Stimulated activated CD8-positive, alpha-beta memory T cell treated with anti-CD3 and anti-CD28 coated beads, Interleukin-7, amount 100 ng/mL, for 4 hours (primary cell): ENCODE measurements around the gene DNAAF1.
"Not testable (repeated sequence)": the region's sequence is repeated elsewhere in the genome, so short reads cannot be mapped to it uniquely, and the experiment has no call there.

ENCODE experiments used
- DNase-seq, 2 donors: peaks; one replicate each; pipeline ENCODE4 v3.0.0-alpha.2; 2020; ENCODE audit warnings: low read depth in 2 of 2

DNAAF1 gene

GRCh38 chr16:84144859-84145639 is at the start of gene DNAAF1, which contains the start of gene HSDL1:
Gene DNAAF1, plus strand, starts transcription at chr16:84145308. Its CDS starts 133 bp downstream, at chr16:84145441.
Gene HSDL1, minus strand, starts transcription at chr16:84145177. Its CDS starts 13,856 bp downstream, at chr16:84131321.
- peak; percentile 83 to 90 for DNase-seq

DNA sequence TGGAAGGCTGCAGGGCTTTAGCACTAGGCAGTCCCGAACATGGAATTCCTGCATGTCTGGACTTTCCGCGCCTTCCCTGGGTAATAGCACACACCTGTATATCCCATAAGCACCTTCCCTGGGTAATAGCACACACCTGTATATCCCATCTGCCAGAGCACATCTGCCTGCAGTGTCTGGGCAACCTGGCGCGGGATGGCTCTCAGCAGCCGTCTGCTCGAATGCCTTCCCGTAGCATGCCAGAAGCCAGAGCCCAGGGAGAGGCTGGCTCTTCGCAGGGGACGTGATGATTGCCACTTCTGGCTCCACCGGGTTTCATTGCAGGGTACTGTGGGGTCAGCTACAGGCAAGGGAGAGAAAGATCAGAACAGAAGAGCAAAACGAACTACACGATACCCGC is 49.6 kb upstream of the DNAAF1 start:
- DNase-seq = no peak

- no peak for DNase-seq
These were observed 48.6 kb upstream of the DNAAF1 start for GRCh38 chr16:84096447-84097005.

GRCh38 chr16:84098939-84099338 is 46.2 kb upstream of the DNAAF1 start:
- no peak for DNase-seq

DNA sequence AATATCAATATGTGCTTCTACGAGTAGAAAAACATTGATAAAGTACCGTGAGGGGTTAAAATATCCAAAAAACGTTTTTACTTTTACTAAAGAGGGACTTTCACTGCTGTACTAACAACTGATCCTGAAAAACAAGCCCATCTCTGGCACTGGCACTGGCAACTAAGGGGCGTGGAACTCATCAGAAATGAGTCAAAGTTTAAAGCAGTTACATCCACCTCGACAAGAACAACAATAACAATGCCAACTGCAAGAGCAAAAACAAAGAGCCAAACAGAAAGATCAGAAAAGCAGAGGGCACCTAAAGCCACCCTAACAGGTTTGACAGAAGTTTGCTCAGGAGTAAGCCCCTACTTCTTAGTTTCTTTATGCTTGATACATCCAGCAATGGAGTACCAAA is 41.4 kb upstream of the DNAAF1 start:
- DNase-seq = no peak

DNA sequence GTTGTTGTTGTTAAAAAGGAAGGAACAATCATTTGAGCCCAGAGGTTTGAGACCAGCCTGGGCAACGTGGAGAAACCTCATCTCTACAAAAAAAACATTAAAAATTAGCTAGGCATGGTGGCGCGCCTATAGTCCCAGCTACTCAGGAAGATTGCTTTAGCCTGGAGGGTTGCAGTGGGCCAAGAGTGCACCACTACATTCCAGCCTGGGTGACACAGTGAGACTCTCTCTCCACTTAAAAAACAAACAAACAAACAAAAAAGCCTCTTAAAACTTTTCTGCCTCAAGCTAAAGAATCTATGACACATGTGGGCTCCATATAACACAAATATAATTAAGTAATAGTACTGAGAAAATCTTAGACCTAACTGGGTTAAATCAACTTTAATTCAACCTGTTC is 40.9 kb upstream of the DNAAF1 start:
- DNase-seq = no peak

GRCh38 chr16:84105301-84105815 is 39.8 kb upstream of the DNAAF1 start:
- DNase-seq = no peak

DNA sequence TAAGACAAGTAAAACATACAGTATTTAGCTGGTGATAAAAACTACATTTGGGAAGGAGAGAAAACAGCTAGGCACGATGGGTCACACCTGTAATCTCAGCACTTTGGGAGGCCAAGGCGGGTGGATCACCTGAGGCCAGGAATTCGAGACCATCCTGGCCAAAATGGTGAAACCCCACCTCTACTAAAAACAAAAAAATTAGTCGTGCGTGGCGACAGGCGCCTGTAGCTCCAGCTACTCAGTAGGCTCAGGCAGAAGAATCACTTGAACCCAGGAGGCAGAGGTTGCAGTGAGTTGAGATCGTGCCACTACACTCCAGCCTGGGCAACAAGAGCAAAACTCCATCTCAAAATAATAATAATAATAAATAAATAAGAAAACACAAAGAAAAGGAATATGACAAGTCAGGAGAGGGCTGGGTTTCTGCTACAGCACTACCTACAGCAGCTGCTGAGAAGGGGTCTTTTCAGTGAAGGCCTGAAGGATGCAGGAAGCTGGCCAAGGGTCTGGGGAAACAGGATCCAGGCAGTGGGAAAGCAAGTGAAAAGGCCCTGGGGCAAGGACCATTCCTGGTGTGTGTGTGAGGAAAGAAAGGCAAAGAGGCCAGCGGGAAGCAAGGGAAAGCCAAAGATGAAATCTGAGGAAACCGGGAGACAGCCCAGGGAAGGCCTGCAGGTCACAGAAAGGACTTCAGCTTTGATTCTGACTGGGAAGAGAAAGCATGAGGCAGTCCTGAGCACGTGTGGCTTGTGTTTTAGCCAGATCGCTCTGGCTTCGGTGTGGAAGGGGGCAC is 39.0 kb upstream of the DNAAF1 start:
- no peak for DNase-seq

- DNase-seq = no peak
These were observed 37.2 kb upstream of the DNAAF1 start for GRCh38 chr16:84107921-84108320.

DNA sequence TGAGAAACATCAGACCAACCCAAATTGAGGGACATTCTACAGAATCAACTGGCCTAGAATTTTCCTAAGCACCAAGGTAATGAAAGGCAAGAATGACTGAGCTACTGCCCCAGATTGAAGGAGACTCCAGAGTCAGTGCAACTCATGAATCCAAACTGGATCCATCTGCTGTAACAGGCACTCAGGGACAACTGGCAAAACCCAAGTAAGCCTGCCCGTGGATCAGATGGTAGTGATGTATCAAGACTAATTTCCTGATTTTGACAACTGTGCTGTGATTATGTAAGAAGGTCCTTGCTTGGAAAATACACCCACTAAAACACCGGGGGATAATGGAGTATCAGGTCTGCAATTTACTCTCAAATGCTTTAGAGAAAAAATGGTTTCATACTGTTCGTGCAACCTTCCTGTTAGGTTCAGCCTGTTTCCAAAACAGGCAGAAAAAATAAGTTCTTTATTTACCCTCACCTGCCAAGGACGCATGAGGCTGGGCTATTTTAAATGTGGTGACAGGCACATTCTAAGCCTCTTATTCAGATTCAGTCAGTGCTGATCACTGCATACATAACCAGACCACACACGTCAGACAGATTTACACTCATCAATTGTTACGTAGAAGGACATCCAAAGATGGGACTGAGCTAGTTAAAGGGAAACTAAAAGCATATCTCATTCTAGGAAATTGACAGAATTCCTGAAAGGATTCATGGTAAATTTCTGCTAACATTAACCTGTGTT is 35.3 kb upstream of the DNAAF1 start:
- no peak for DNase-seq

GRCh38 chr16:84110527-84110926 is 34.6 kb upstream of the DNAAF1 start:
- DNase-seq = no peak

- no peak for DNase-seq
These were observed 33.6 kb upstream of the DNAAF1 start for GRCh38 chr16:84111525-84111924.

- DNase-seq = not testable (repeated sequence)
These were observed 33.2 kb upstream of the DNAAF1 start for GRCh38 chr16:84111949-84112348.

DNA sequence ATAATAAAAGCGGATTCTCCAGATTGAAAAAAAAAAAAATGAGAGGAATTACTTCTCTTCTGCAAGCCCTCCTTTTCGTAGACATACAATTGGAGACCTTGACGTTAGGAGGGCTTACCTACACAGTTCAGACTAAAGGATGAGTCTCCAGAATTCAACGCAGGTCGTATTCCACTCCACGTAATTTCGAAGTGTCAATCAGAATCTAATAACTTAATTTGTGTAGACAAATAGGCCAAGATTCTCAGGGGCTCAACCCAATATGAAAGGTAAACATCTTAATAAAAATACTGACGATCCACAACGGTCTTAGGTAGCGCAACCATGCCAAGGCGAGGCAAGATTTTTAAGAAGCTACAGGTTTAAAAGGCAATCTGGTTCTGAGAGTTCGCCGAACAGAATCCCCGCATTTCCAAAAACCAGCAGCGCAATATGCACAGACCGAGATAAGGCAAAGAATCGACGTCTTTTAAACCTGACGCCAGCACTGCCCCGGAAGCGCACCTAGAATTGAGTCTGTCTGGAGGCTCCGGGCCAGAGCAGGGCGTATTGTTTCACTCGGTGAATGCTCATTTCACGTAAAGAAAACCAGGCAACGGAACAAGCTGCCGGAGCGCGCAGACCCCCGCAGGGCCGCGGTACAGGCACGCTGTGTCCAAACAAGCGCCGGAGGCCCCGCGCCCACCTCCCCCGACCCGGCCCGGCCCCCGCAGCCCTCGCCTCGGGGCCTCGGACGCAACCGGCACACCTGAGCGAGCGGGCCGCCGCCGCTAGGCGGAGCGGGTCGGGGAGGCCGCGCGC is 29.0 kb upstream of the DNAAF1 start:
- DNase-seq = peak in 1 of 2 donors; percentile 21

- DNase-seq = peak; percentile 92 to 99
These were observed 28.2 kb upstream of the DNAAF1 start, which contains the start of gene MBTPS1 for GRCh38 chr16:84116720-84117493. Gene MBTPS1, minus strand, starts transcription at chr16:84116942. Its CDS starts 15,159 bp downstream, at chr16:84101783.

GRCh38 chr16:84117494-84117843 is 27.6 kb upstream of the DNAAF1 start:
- DNase-seq = peak; percentile 31 to 34

DNA sequence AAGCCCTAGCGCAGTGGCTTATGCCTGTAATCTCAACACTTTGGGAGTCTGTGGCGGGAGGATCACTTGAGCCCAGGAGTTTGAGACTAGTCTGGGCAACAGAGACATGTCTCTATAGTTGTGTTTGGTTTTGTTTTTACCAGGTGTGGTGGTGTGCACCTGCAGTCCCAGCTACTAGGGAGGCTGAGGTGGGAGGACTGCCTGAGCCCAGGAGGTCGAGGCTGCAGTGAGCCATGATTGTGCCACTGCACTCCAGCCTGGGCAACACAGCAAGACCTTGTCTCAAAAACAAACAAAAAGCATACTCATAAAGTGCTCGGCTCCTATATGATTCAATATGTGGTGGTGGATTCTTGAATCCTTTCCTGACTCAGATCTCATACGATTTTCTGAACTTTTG is 26.8 kb upstream of the DNAAF1 start:
- DNase-seq = not testable (repeated sequence)

DNA sequence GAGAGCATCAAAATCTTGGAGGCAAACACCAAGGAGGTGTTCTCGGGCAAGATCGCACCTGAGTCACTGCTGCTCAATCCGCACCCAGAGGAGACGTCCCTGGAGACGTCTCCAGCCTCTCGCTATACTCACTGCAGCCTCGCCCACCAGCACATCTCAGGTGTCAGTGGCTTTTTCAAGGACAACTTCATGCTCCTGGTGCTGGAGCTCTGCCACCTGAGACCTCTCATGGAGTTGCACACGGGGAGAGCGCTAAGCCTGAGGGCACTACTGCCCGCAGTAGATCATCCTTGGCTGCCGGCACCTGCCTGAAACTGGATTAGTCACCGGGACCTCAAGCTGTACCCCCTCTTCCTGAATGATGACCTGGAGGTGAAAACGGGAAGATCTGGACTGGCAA is 25.7 kb upstream of the DNAAF1 start:
- no peak for DNase-seq

GRCh38 chr16:84120023-84120422 is 25.1 kb upstream of the DNAAF1 start:
- DNase-seq = no peak

DNA sequence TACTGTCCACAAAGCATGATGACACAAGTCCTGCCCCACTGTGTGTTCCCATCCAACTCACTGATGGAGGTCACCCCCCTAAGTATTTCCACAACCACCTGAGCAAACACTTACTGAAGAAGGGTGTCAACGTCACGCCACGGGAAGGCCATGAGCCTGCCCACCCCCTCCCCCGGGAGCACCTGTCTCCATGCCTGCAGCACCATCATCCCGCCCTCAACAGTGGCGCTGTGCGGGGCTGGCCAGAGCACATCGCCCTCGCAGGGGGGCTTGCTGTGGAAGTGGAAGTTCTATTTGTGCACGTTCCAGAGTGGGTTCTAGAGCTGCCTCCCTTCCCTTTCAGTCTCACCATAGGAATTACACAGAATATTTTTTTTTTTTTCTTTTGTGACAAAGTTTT is 24.1 kb upstream of the DNAAF1 start:
- no peak for DNase-seq
